Measurements from ENCODE around the gene HDDC2.

The HDDC2 gene

GRCh38 chr6:125233202-125233601 lies 68.6 kb downstream of the HDDC2 start:
- DNase-seq (ENCODE audit: low read depth) = no peak

- DNase-seq (ENCODE audit: low read depth) = no peak
Observed at GRCh38 chr6:125232466-125232865, 69.3 kb downstream of the HDDC2 start.

GRCh38 chr6:125231574-125232343 lies 70.0 kb downstream of the HDDC2 start:
- DNase-seq (ENCODE audit: low read depth) = no peak

- DNase-seq (ENCODE audit: low read depth) = no peak
Observed at GRCh38 chr6:125231133-125231532, 70.6 kb downstream of the HDDC2 start.

- DNase-seq (ENCODE audit: low read depth) = no peak
Observed at GRCh38 chr6:125230674-125231073, 71.1 kb downstream of the HDDC2 start.

GRCh38 chr6:125228981-125229479 lies 72.7 kb downstream of the HDDC2 start:
- no peak for DNase-seq (ENCODE audit: low read depth)

GRCh38 chr6:125227244-125227643 lies 74.5 kb downstream of the HDDC2 start:
- no peak for DNase-seq (ENCODE audit: low read depth)
